PC-9 (cell line): ENCODE measurements around the gene FHL3. TPM values are rescaled to one million over a fixed set of nuclear protein-coding genes. Genes with fewer than 3 reads are reported as not detected.

ENCODE experiments used
- BruUV-seq: library from RNA; stranded (reverse); fragments of 400-500 nt; replicated peaks from 2 replicates; lab custom pipeline; 2021; lab: Mats Ljungman, UMichigan
- CTCF ChIA-PET: fragments of 300-600 bp; sonication (Branson Sonifier 250); formaldehyde crosslinking; loops from one replicate; lab custom pipeline; 2022; ENCODE audit warnings: antibody characterized with exemption; lab: Charles Lee
- POLR2A ChIA-PET: fragments of 300-600 bp; sonication (Branson Sonifier 250); formaldehyde crosslinking; loops from one replicate; lab custom pipeline; 2022; ENCODE audit warnings: antibody characterized with exemption; ENCODE audit not compliant: unreplicated experiment; lab: Charles Lee
- DNase-seq, 2 experiments: peaks; one replicate each; pipeline versions ENCODE4 v3.0.0 to v3.0.0-alpha.2; 2015 to 2022; ENCODE audit warnings: mixed read lengths in 1 of 2
- H2AFZ ChIP-seq: fragments of 200-600 bp; sonication (generic); 2 replicates; pipeline ENCODE4 v1.8.1; 2017; ENCODE audit warnings: antibody characterized with exemption
- H3F3A ChIP-seq: fragments of 200-600 bp; sonication (generic); 2 replicates; pipeline ENCODE4 v1.8.1; 2017; ENCODE audit warnings: antibody characterized with exemption, mild to moderate bottlenecking, low read depth; ENCODE audit not compliant: insufficient read depth
- H3K27ac ChIP-seq: fragments of 200-600 bp; sonication (generic); 2 replicates; pipeline ENCODE4 v1.6.1; 2016; ENCODE audit warnings: mixed run types
- H3K27me3 ChIP-seq: fragments of 200-600 bp; sonication (generic); 2 replicates; pipeline ENCODE4 v1.6.1; 2016; ENCODE audit warnings: low read depth, mixed run types; ENCODE audit not compliant: insufficient read depth
- H3K36me3 ChIP-seq: fragments of 200-600 bp; sonication (generic); 2 replicates; pipeline ENCODE4 v1.6.1; 2016; ENCODE audit warnings: low read depth, mixed run types
- H3K4me1 ChIP-seq: fragments of 200-600 bp; sonication (generic); replicated peaks from 2 replicates; pipeline ENCODE4 v1.6.1; 2016; ENCODE audit warnings: mixed run types; ENCODE audit not compliant: insufficient read depth
- H3K4me2 ChIP-seq: fragments of 200-600 bp; sonication (generic); 2 replicates; pipeline ENCODE4 v1.6.1; 2017; ENCODE audit warnings: mixed run types
- H3K4me3 ChIP-seq: fragments of 200-600 bp; sonication (generic); 2 replicates; pipeline ENCODE4 v1.6.1; 2016; ENCODE audit warnings: mixed run types
- H3K79me2 ChIP-seq: fragments of 200-600 bp; sonication (generic); 2 replicates; pipeline ENCODE4 v1.6.1; 2017; ENCODE audit warnings: low read depth, mixed run types
- H3K9me2 ChIP-seq: fragments of 200-600 bp; sonication (generic); 2 replicates; pipeline ENCODE4 v1.8.1; 2017; ENCODE audit warnings: mild to moderate bottlenecking; ENCODE audit not compliant: insufficient read depth
- H3K9me3 ChIP-seq: fragments of 200-600 bp; sonication (generic); 2 replicates; pipeline ENCODE4 v1.8.1; 2016; ENCODE audit warnings: low read depth; ENCODE audit not compliant: insufficient read depth
- H4K20me1 ChIP-seq: fragments of 200-600 bp; sonication (generic); 2 replicates; pipeline ENCODE4 v1.8.1; 2017; ENCODE audit not compliant: insufficient read depth
- CTCF ChIP-seq: fragments of 200-600 bp; sonication (generic); conservative IDR thresholded peaks from 2 replicates; pipeline ENCODE4 v1.6.1; 2017; ENCODE audit warnings: mixed run types, antibody characterized with exemption, mild to moderate bottlenecking, moderate library complexity
- EZH2 ChIP-seq: fragments of 200-600 bp; sonication (generic); IDR thresholded peaks from 2 replicates; pipeline ENCODE4 v1.8.0; 2017; ENCODE audit warnings: antibody characterized with exemption, low read depth
- intact Hi-C: fragments of 100-400 bp; cut with micrococcal nuclease; formaldehyde crosslinking; loops from one replicate; pipeline ENCODE4 v1.10.0; 2022; ENCODE audit not compliant: unreplicated experiment
- total RNA-seq: library from RNA; stranded (reverse); gene quantifications from 2 replicates; pipeline ENCODE4 v1.2.3, GENCODE V29; 2021

Gene FHL3
- total RNA-seq, 1 experiment from 2014 or later, result 26.2 TPM

GRCh38 chr1:38039331-38040088 is 34.2 kb upstream of the FHL3 start:
- no peaks in the 10 kb centered on the region for H3K79me2 ChIP-seq
- no peak overlapping the region for H2AFZ ChIP-seq
- no peaks in the 10 kb centered on the region for H3K9me2 ChIP-seq
- BruUV-seq, result no TSS peak
- ChIA-PET CTCF (interaction anchor here (0.5 to 1.5 kb wide), 3 partner anchors 179 to 1761 kb away, joined by 3 to 5 read pairs (median 3); no protein-coding TSS in a partner anchor), POLR2A (no interaction called here)
- H3K36me3 ChIP-seq, result no peaks in the 10 kb centered on the region
- intact Hi-C loops, result loop anchor here (5.0 to 10.0 kb wide), 2 partner anchors 113 to 365 kb away; no protein-coding TSS in a partner anchor
- no peaks in the 10 kb centered on the region for H3K4me1 ChIP-seq
- no peaks in the 10 kb centered on the region for H3K27me3 ChIP-seq
- H3K27ac ChIP-seq, result no peak overlapping the region
- DNase-seq, result no peak
- no peak for TF ChIP-seq EZH2
- TF ChIP-seq CTCF, result no peak
- no peak overlapping the region for H3K4me2 ChIP-seq
- no peak overlapping the region for H3K4me3 ChIP-seq
- H4K20me1 ChIP-seq, result no peaks in the 10 kb centered on the region
- no peaks in the 10 kb centered on the region for H3F3A ChIP-seq
- no peaks in the 10 kb centered on the region for H3K9me3 ChIP-seq

- ChIA-PET POLR2A (interaction anchor here (0.6 kb wide), 1 partner anchor 667 kb away, joined by 8 read pairs; no protein-coding TSS in a partner anchor), CTCF (interaction anchor here (0.5 kb wide), 1 partner anchor 1761 kb away, joined by 5 read pairs; no protein-coding TSS in a partner anchor)
- Histone ChIP-seq H3K4me1 (no peaks in the 10 kb centered on the region), H3K27ac (no peak overlapping the region), H3K79me2 (no peaks in the 10 kb centered on the region), H4K20me1 (no peaks in the 10 kb centered on the region), H3K9me2 (no peaks in the 10 kb centered on the region), H3F3A (no peaks in the 10 kb centered on the region), H3K4me2 (no peak overlapping the region), H2AFZ (no peak overlapping the region), H3K4me3 (no peak overlapping the region), H3K36me3 (no peaks in the 10 kb centered on the region), H3K27me3 (no peaks in the 10 kb centered on the region), H3K9me3 (no peaks in the 10 kb centered on the region)
- intact Hi-C loops, result no loop called here
- TF ChIP-seq EZH2, result no peak
- no peak for TF ChIP-seq CTCF
- DNase-seq, result no peak
- no TSS peak for BruUV-seq
Measured at GRCh38 chr1:38038861-38039260, 33.5 kb upstream of the FHL3 start.

GRCh38 chr1:38037221-38037939 is 32.1 kb upstream of the FHL3 start:
- intact Hi-C loops, result no loop called here

More at GRCh38 chr1:38037221-38037939, 32.1 kb upstream of the FHL3 start:
- POLR2A ChIA-PET, result no interaction called here
- Histone ChIP-seq H3K27me3 (no peaks in the 10 kb centered on the region), H3K9me2 (no peaks in the 10 kb centered on the region), H3K36me3 (no peaks in the 10 kb centered on the region), H4K20me1 (no peaks in the 10 kb centered on the region), H3F3A (no peaks in the 10 kb centered on the region), H3K4me2 (no peak overlapping the region), H3K27ac (no peak overlapping the region), H3K4me3 (no peak overlapping the region), H3K9me3 (no peaks in the 10 kb centered on the region), H3K79me2 (no peaks in the 10 kb centered on the region), H3K4me1 (no peaks in the 10 kb centered on the region), H2AFZ (no peak overlapping the region)
- TF ChIP-seq CTCF (peak; percentile 43), EZH2 (no peak)
- no TSS peak for BruUV-seq
- no peak for DNase-seq
- CTCF ChIA-PET, result interaction anchor here (0.6 kb wide), 2 partner anchors 531 to 806 kb away, joined by 3 to 4 read pairs; no protein-coding TSS in a partner anchor
